HG03095 (cell line): Measurements from ENCODE around the gene PVALEF.

Experiments used
- ATAC-seq: cut with Tn5 transposase; IDR thresholded peaks from one replicate; pipeline ENCODE4 v1.9.1; 2021; ENCODE audit warnings: moderate library complexity; ENCODE audit not compliant: unreplicated experiment

PVALEF gene

GRCh38 chr17:81179861-81180260, 14.6 kb downstream of the PVALEF start:
- ATAC-seq: no peak

GRCh38 chr17:81180836-81181810, 15.8 kb downstream of the PVALEF start:
- no peak for ATAC-seq

GRCh38 chr17:81181811-81182185, 16.5 kb downstream of the PVALEF start:
- no peak for ATAC-seq

GRCh38 chr17:81182596-81182995, 17.3 kb downstream of the PVALEF start:
- no peak for ATAC-seq

GRCh38 chr17:81183316-81183715, 18.0 kb downstream of the PVALEF start:
- no peak for ATAC-seq

- no peak for ATAC-seq
Measured at GRCh38 chr17:81183807-81184206, 18.5 kb downstream of the PVALEF start.

- ATAC-seq: no peak
Measured at GRCh38 chr17:81184555-81184954, 19.2 kb downstream of the PVALEF start.

- no peak for ATAC-seq
Measured at GRCh38 chr17:81186203-81186602, 20.9 kb downstream of the PVALEF start.

- ATAC-seq: no peak
Measured at GRCh38 chr17:81187120-81187519, 21.8 kb downstream of the PVALEF start.

GRCh38 chr17:81187586-81188490, 22.5 kb downstream of the PVALEF start:
- no peak for ATAC-seq

- no peak for ATAC-seq
Measured at GRCh38 chr17:81188491-81188840, 23.2 kb downstream of the PVALEF start.

- ATAC-seq: no peak
Measured at GRCh38 chr17:81189016-81189415, 23.7 kb downstream of the PVALEF start.

- no peak for ATAC-seq
Measured at GRCh38 chr17:81189670-81190530, 24.6 kb downstream of the PVALEF start.

- ATAC-seq: no peak
Measured at GRCh38 chr17:81190591-81190990, 25.3 kb downstream of the PVALEF start.

GRCh38 chr17:81191116-81191515, 25.8 kb downstream of the PVALEF start:
- ATAC-seq: no peak

GRCh38 chr17:81191646-81192045, 26.3 kb downstream of the PVALEF start:
- ATAC-seq: no peak

GRCh38 chr17:81192386-81193050, 27.2 kb downstream of the PVALEF start:
- no peak for ATAC-seq

- no peak for ATAC-seq
Measured at GRCh38 chr17:81193051-81193410, 27.7 kb downstream of the PVALEF start.

- no peak for ATAC-seq
Measured at GRCh38 chr17:81193470-81194224, 28.3 kb downstream of the PVALEF start.
